Liver (tissue), 9 donors: ENCODE data around the gene LUC7L3. TPM values are rescaled to one million over a fixed set of nuclear protein-coding genes. Genes with fewer than 3 reads are reported as not detected.
"Not testable (repeated sequence)": the region's sequence is repeated elsewhere in the genome, so short reads cannot be mapped to it uniquely, and the experiment has no call there.

Experiments
- DNase-seq: peaks from one replicate; pipeline ENCODE4 v3.0.0-alpha.2; 2017; ENCODE audit warnings: low spot score
- H3K27ac ChIP-seq, 2 donors: one replicate each; pipeline ENCODE4 v1.7.0; 2013; ENCODE audit warnings: inconsistent platforms in 2 of 2, low read length in 2 of 2, control low read depth in 1 of 2, low read depth in 1 of 2, mild to moderate bottlenecking in 1 of 2
- H3K27me3 ChIP-seq, 4 donors: one replicate each; pipeline versions ENCODE4 v1.6.1 to v1.7.0; 2013; ENCODE audit warnings: low read length in 3 of 4, inconsistent platforms in 1 of 4, mild to moderate bottlenecking in 1 of 4, moderate library complexity in 1 of 4; ENCODE audit not compliant: control insufficient read depth in 4 of 4, insufficient read depth in 4 of 4
- H3K36me3 ChIP-seq, 4 donors: one replicate each; pipeline versions ENCODE4 v1.6.1 to v1.7.0; 2013; ENCODE audit warnings: low read length in 3 of 4, mild to moderate bottlenecking in 3 of 4, low read depth in 1 of 4, moderate library complexity in 1 of 4; ENCODE audit not compliant: control insufficient read depth in 4 of 4, insufficient read depth in 3 of 4
- H3K4me1 ChIP-seq, 4 donors: one replicate each; pipeline versions ENCODE4 v1.6.1 to v1.7.0; 2013; ENCODE audit warnings: low read length in 3 of 4, mild to moderate bottlenecking in 3 of 4, moderate library complexity in 1 of 4; ENCODE audit not compliant: control insufficient read depth in 4 of 4, insufficient read depth in 4 of 4
- H3K4me3 ChIP-seq, 3 donors: one replicate each; pipeline versions ENCODE4 v1.6.1 to v1.7.0; 2013; ENCODE audit warnings: low read length in 3 of 3, control low read depth in 1 of 3, low read depth in 1 of 3, mild to moderate bottlenecking in 1 of 3
- H3K9ac ChIP-seq, 2 donors: one replicate each; pipeline ENCODE4 v1.7.0; 2013; ENCODE audit warnings: low read length in 2 of 2, mild to moderate bottlenecking in 2 of 2, moderate library complexity in 2 of 2, control low read depth in 1 of 2, low read depth in 1 of 2
- H3K9me3 ChIP-seq, 4 donors: one replicate each; pipeline versions ENCODE4 v1.6.1 to v1.7.0; 2013; ENCODE audit warnings: low read length in 3 of 4; ENCODE audit not compliant: control insufficient read depth in 4 of 4
- CTCF ChIP-seq: fragments of 150-350 bp; IDR thresholded peaks from 2 replicates; pipeline ENCODE4 v1.5.1; 2017; ENCODE audit warnings: improper control_type of control experiment, low read depth, low read length; ENCODE audit not compliant: missing input control
- FOXA2 ChIP-seq: IDR thresholded peaks from 2 replicates; pipeline ENCODE4 v1.6.1; 2016; ENCODE audit warnings: antibody characterized with exemption
- GABPA ChIP-seq, 2 donors: IDR thresholded peaks in 1 of 2; conservative IDR thresholded peaks in 1 of 2; 2 replicates each; pipeline ENCODE4 v1.6.1; 2016; ENCODE audit warnings: antibody characterized with exemption in 2 of 2, mild to moderate bottlenecking in 1 of 2, moderate library complexity in 1 of 2
- HNF4A ChIP-seq, 2 donors: conservative IDR thresholded peaks; 2 replicates each; pipeline ENCODE4 v1.6.1; 2016; ENCODE audit warnings: antibody characterized with exemption in 2 of 2, mild to moderate bottlenecking in 2 of 2
- JUND ChIP-seq, 2 donors: IDR thresholded peaks; 2 replicates each; pipeline ENCODE4 v1.6.1; 2016; ENCODE audit warnings: antibody characterized with exemption in 2 of 2
- NR2F2 ChIP-seq: IDR thresholded peaks from 2 replicates; pipeline ENCODE4 v1.6.1; 2016; ENCODE audit warnings: antibody characterized with exemption
- RAD21 ChIP-seq, 2 donors: IDR thresholded peaks; 2 replicates each; pipeline ENCODE4 v1.6.1; 2016; ENCODE audit warnings: antibody characterized with exemption in 2 of 2, mild to moderate bottlenecking in 2 of 2
- SP1 ChIP-seq: IDR thresholded peaks from 2 replicates; pipeline ENCODE4 v1.6.1; 2018; ENCODE audit warnings: antibody characterized with exemption, mild to moderate bottlenecking
- YY1 ChIP-seq: IDR thresholded peaks from 2 replicates; pipeline ENCODE4 v1.6.1; 2016; ENCODE audit warnings: antibody characterized with exemption, mild to moderate bottlenecking
- WGBS: extraction: QIAGEN DNeasy Blood & Tissue Kit; methylation state at CpG from one replicate; pipeline ENCODE4 v1.1.7; 2013; 5-methylcytosine and 5-hydroxymethylcytosine counted together
- polyA plus RNA-seq, 2 donors: library from polyadenylated mRNA; stranded (reverse) in 1 of 2; unstranded in 1 of 2; fragments of 200-250 nt in 1 of 2; fragments of >200 nt in 1 of 2; fragmentation: Nextera tagmentation in 1 of 2; extraction: Ambion mirVana in 1 of 2; gene quantifications; one replicate each; pipeline versions ENCODE4 v1.2.1 to v1.2.3, GENCODE V29; 2013 to 2015
- total RNA-seq, 2 donors: library from RNA; depleted of rRNA; stranded (reverse); fragments of >200 nt; gene quantifications; one replicate each; pipeline ENCODE4 v1.2.3, GENCODE V29; 2014
- TF ChIP-seq, protein P1 (sequence below): IDR thresholded peaks from 2 replicates; pipeline ENCODE4 v1.6.1; 2016; ENCODE audit warnings: antibody characterized with exemption
- donor health status: healthy.
- donor health status: healthy.
- donor health status: healthy.
- donor health status: healthy.
- donor health status: healthy.

LUC7L3 gene
- total and polyA plus RNA-seq, 4 donors: 15.5 to 126 (median 26.2) TPM

GRCh38 chr17:50680543-50681262 lies 38.7 kb upstream of the LUC7L3 start:
- Histone ChIP-seq H3K4me1 (peaks cover 24 to 71% (median 44%) of the 10 kb centered on the region in 4 donors), H3K36me3 (peaks cover 0 to 19% (median 5%) of the 10 kb centered on the region in 4 donors)
- DNase-seq, H3K27ac ChIP-seq, H3K9ac ChIP-seq, H3K9me3 ChIP-seq, H3K27me3 ChIP-seq, H3K4me3 ChIP-seq: not testable (repeated sequence)
- WGBS: 81% methylated on average over 12 of the region's 12 CpGs

- Histone ChIP-seq H3K27ac (no peak overlapping the region), H3K9ac (no peak overlapping the region)
- no peak for DNase-seq
These were observed 37.9 kb upstream of the LUC7L3 start for GRCh38 chr17:50681263-50682200.

GRCh38 chr17:50682441-50682840 lies 37.0 kb upstream of the LUC7L3 start:
- peak overlapping the region; percentile 85 to 94 for H3K27ac ChIP-seq
- TF ChIP-seq HNF4A (conservative IDR thresholded peaks at IDR 0.05) (no peak), SP1 (no peak), FOXA2 (no peak), JUND (IDR thresholded peaks at IDR 0.05) (no peak), NR2F2 (no peak), CTCF (no peak)
- TF ChIP-seq, protein P1, sequence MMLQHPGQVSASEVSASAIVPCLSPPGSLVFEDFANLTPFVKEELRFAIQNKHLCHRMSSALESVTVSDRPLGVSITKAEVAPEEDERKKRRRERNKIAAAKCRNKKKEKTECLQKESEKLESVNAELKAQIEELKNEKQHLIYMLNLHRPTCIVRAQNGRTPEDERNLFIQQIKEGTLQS: no peak
- H3K4me3 ChIP-seq: no peak overlapping the region
- 87% methylated on average over 3 of the region's 3 CpGs for WGBS
- peaks cover 0 to 14% (median 5%) of the 10 kb centered on the region in 4 donors for H3K36me3 ChIP-seq
- DNase-seq: no peak
- H3K9me3 ChIP-seq: no peaks in the 10 kb centered on the region
- H3K4me1 ChIP-seq: peaks cover 30 to 74% (median 54%) of the 10 kb centered on the region in 4 donors
- H3K9ac ChIP-seq: no peak overlapping the region
- H3K27me3 ChIP-seq: no peaks in the 10 kb centered on the region

More at GRCh38 chr17:50681263-50682200, 37.9 kb upstream of the LUC7L3 start:
- no peak overlapping the region for H3K4me3 ChIP-seq
- no peaks in the 10 kb centered on the region for H3K27me3 ChIP-seq
- peaks cover 0 to 19% (median 5%) of the 10 kb centered on the region in 4 donors for H3K36me3 ChIP-seq
- no peaks in the 10 kb centered on the region for H3K9me3 ChIP-seq
- WGBS: 76% methylated on average over 27 of the region's 27 CpGs
- TF ChIP-seq FOXA2 (no peak), GABPA (IDR thresholded peaks at IDR 0.05 in 1 of 2, conservative IDR thresholded peaks at IDR 0.05 in 1 of 2) (no peak), RAD21 (IDR thresholded peaks at IDR 0.05) (peak; percentile 69 to 77), YY1 (peak; percentile 20), CTCF (peak; percentile 37)
- H3K4me1 ChIP-seq: peaks cover 23 to 72% (median 46%) of the 10 kb centered on the region in 4 donors
